Small intestine (tissue), 7 donors: ENCODE measurements around the gene OTOG. TPM values are rescaled to one million over a fixed set of nuclear protein-coding genes. Genes with fewer than 3 reads are reported as not detected.
"Not testable (repeated sequence)": the region's sequence is repeated elsewhere in the genome, so short reads cannot be mapped to it uniquely, and the experiment has no call there.

Experiments used
- DNase-seq, 2 donors: peaks; one replicate each; pipeline versions ENCODE4 v3.0.0 to v3.0.0-alpha.2; 2013
- FAIRE-seq: peaks from 2 replicates; lab custom pipeline; 2012; peaks lifted over from hg19 to GRCh38; lab: Jason Lieb, UNC
- H3K27ac ChIP-seq, 3 donors: one replicate each; pipeline ENCODE4 v1.5.1; 2013; ENCODE audit warnings: low read length in 2 of 3, mild to moderate bottlenecking in 2 of 3, control low read depth in 1 of 3, inconsistent platforms in 1 of 3, low read depth in 1 of 3, moderate library complexity in 1 of 3
- H3K27me3 ChIP-seq, 3 donors: one replicate each; pipeline ENCODE4 v1.6.1; 2013; ENCODE audit warnings: low read length in 3 of 3, inconsistent platforms in 1 of 3; ENCODE audit not compliant: control insufficient read depth in 3 of 3, insufficient read depth in 3 of 3
- H3K36me3 ChIP-seq, 3 donors: one replicate each; pipeline ENCODE4 v1.6.1; 2013; ENCODE audit warnings: low read length in 3 of 3, inconsistent platforms in 1 of 3, low read depth in 1 of 3, mild to moderate bottlenecking in 1 of 3, moderate library complexity in 1 of 3; ENCODE audit not compliant: control insufficient read depth in 3 of 3, insufficient read depth in 2 of 3
- H3K4me1 ChIP-seq, 3 donors: one replicate each; pipeline ENCODE4 v1.6.1; 2013; ENCODE audit warnings: low read length in 2 of 3, inconsistent platforms in 1 of 3, low read depth in 1 of 3, mild to moderate bottlenecking in 1 of 3, moderate library complexity in 1 of 3; ENCODE audit not compliant: control insufficient read depth in 3 of 3, insufficient read depth in 2 of 3
- H3K4me3 ChIP-seq, 3 donors: one replicate each; pipeline ENCODE4 v1.5.1; 2013; ENCODE audit warnings: low read length in 3 of 3, control low read depth in 1 of 3, inconsistent platforms in 1 of 3, low read depth in 1 of 3, mild to moderate bottlenecking in 1 of 3, moderate library complexity in 1 of 3
- H3K9me3 ChIP-seq, 2 donors: one replicate each; pipeline ENCODE4 v1.6.1; 2013; ENCODE audit warnings: low read depth in 1 of 2, low read length in 1 of 2; ENCODE audit not compliant: control insufficient read depth in 2 of 2, insufficient read depth in 1 of 2
- WGBS, 3 donors: extraction: QIAGEN DNeasy Blood & Tissue Kit; methylation state at CpG; one replicate each; pipeline ENCODE4 v1.1.7; 2013; 5-methylcytosine and 5-hydroxymethylcytosine counted together
- polyA plus RNA-seq, 4 donors: library from polyadenylated mRNA; stranded (reverse) in 3 of 4; unstranded in 1 of 4; fragments of 200-250 nt in 3 of 4; fragments of 120-200 nt in 1 of 4; gene quantifications; one replicate each; pipeline versions ENCODE4 v1.2.1 to v1.2.3, GENCODE V29; 2013
- donor health status: healthy with polysubstance abuse.
- donor health status: control.
- donor health status: control.
- donor health status: Bipolar disorder and iron deficiency.
- donor health status: healthy.

OTOG gene
- polyA plus RNA-seq, 4 donors: 0.04 TPM; not detected in 2

GRCh38 chr11:17612221-17613188, 65.4 kb downstream of the OTOG start:
- Histone ChIP-seq H3K27me3 (no peaks in the 10 kb centered on the region), H3K27ac (no peak overlapping the region), H3K4me1 (no peaks in the 10 kb centered on the region), H3K4me3 (no peak overlapping the region), H3K9me3 (no peaks in the 10 kb centered on the region), H3K36me3 (no peaks in the 10 kb centered on the region)
- no peak for DNase-seq
- FAIRE-seq: no peak
- 75 to 81% (median 78%) methylated on average over 18 of the region's 18 CpGs for WGBS, 3 donors

- H3K4me1 ChIP-seq: no peaks in the 10 kb centered on the region
- no peak overlapping the region for H3K27ac ChIP-seq
- DNase-seq (no peak), FAIRE-seq (no peak)
- H3K9me3 ChIP-seq: no peaks in the 10 kb centered on the region
- no peak overlapping the region for H3K4me3 ChIP-seq
- 70 to 83% (median 79%) methylated on average over 5 of the region's 5 CpGs for WGBS, 3 donors
- H3K36me3 ChIP-seq: no peaks in the 10 kb centered on the region
- H3K27me3 ChIP-seq: no peaks in the 10 kb centered on the region
Observed at GRCh38 chr11:17613428-17613962, 66.4 kb downstream of the OTOG start.

- no peak for FAIRE-seq
Observed at GRCh38 chr11:17613983-17614382, 66.9 kb downstream of the OTOG start.

DNA sequence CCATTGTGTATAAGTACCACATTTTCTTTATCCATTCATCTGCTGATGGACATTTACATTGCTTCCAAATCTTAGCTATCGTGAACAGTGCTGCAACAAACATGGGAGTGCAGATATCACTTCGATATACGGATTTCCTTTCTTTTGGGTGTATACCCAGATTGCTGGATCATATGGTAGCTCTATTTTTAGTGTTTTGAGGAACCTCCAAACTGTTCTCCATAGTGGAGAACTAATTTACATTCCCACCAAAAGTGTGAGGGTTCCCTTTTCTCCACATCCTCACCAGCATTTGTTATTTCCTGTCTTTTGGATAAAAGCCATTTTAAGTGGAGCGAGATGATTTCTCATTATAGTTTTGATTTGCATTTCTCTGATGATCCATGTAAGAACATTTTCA, 75.7 kb downstream of the OTOG start:
- H3K4me1 ChIP-seq, H3K9me3 ChIP-seq, H3K4me3 ChIP-seq, FAIRE-seq, DNase-seq, H3K27me3 ChIP-seq, H3K36me3 ChIP-seq, H3K27ac ChIP-seq: not testable (repeated sequence)
- 86 to 94% (median 93%) methylated on average over 4 of the region's 4 CpGs for WGBS, 3 donors

More at GRCh38 chr11:17613983-17614382, 66.9 kb downstream of the OTOG start:
- H3K27me3 ChIP-seq: no peaks in the 10 kb centered on the region
- H3K4me1 ChIP-seq: no peaks in the 10 kb centered on the region
- WGBS, 3 donors: 86 to 90% (median 87%) methylated on average over 5 of the region's 5 CpGs
- H3K4me3 ChIP-seq: no peak overlapping the region
- peaks cover under 1 to 2% of the 10 kb centered on the region in 2 donors for H3K9me3 ChIP-seq
- DNase-seq: no peak
- no peak overlapping the region for H3K27ac ChIP-seq
- no peaks in the 10 kb centered on the region for H3K36me3 ChIP-seq

DNA sequence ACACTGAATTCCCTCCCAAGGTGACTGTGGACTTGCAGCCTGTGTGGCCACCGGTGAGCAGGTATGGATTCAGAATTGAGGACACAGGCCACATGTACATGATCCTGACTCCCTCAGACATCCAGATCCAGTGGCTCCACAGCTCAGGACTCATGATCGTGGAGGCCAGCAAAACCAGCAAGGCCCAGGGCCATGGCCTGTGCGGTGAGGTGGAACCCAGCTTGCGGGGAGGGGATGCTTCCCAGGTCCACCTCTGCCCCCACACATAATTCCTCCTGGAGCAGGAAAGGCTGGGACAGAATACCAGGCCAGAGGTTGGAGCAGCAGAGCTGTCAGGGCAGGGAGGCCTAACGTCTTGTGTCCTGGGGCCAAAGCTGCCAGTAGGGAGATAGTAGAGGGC, 82.1 kb downstream of the OTOG start:
- Histone ChIP-seq H3K36me3 (no peaks in the 10 kb centered on the region), H3K4me3 (no peak overlapping the region), H3K4me1 (no peaks in the 10 kb centered on the region), H3K27ac (no peak overlapping the region), H3K27me3 (peaks cover 0 to 3% (median 0%) of the 10 kb centered on the region in 3 donors), H3K9me3 (no peaks in the 10 kb centered on the region)
- FAIRE-seq (no peak), DNase-seq (no peak)
- 76 to 82% (median 81%) methylated on average over 5 of the region's 5 CpGs for WGBS, 3 donors

GRCh38 chr11:17630936-17631335, 83.9 kb downstream of the OTOG start:
- FAIRE-seq (no peak), DNase-seq (no peak)
- Histone ChIP-seq H3K27me3 (peaks cover 0 to 3% (median 0%) of the 10 kb centered on the region in 3 donors), H3K36me3 (no peaks in the 10 kb centered on the region), H3K9me3 (no peaks in the 10 kb centered on the region), H3K4me3 (no peak overlapping the region), H3K27ac (no peak overlapping the region), H3K4me1 (no peaks in the 10 kb centered on the region)
- 70 to 80% (median 75%) methylated on average over 2 of the region's 2 CpGs for WGBS, 3 donors

DNA sequence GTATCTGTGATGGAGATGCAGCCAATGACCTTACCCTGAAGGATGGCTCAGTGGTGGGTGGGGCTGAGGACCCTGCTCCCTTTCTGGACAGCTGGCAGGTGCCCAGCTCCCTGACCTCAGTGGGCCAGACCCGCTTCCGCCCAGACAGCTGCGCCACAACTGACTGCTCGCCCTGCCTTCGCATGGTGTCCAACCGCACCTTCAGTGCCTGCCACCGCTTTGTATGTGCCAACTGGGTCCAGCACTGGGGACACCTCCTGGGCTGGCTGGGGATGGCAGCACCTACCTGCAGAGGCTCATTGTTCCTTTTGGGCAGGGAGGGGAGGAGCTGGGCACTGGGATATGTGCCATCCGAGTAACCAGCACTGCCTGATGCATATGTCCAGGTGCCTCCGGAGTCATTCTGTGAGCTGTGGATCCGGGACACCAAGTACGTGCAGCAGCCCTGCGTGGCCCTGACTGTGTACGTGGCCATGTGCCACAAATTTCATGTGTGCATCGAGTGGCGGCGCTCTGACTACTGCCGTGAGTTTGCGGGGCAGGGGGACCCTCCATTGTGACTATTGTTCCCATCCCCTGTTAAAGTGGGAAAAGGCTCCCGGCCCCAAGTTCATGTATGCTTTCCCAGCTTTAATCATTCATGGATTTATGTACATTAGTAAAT, 84.8 kb downstream of the OTOG start:
- Histone ChIP-seq H3K4me1 (no peaks in the 10 kb centered on the region), H3K27ac (no peak overlapping the region), H3K4me3 (no peak overlapping the region), H3K27me3 (no peaks in the 10 kb centered on the region), H3K9me3 (no peaks in the 10 kb centered on the region), H3K36me3 (no peaks in the 10 kb centered on the region)
- WGBS, 3 donors: 91 to 93% (median 91%) methylated on average over 19 of the region's 19 CpGs
- DNase-seq (no peak), FAIRE-seq (no peak)

DNA sequence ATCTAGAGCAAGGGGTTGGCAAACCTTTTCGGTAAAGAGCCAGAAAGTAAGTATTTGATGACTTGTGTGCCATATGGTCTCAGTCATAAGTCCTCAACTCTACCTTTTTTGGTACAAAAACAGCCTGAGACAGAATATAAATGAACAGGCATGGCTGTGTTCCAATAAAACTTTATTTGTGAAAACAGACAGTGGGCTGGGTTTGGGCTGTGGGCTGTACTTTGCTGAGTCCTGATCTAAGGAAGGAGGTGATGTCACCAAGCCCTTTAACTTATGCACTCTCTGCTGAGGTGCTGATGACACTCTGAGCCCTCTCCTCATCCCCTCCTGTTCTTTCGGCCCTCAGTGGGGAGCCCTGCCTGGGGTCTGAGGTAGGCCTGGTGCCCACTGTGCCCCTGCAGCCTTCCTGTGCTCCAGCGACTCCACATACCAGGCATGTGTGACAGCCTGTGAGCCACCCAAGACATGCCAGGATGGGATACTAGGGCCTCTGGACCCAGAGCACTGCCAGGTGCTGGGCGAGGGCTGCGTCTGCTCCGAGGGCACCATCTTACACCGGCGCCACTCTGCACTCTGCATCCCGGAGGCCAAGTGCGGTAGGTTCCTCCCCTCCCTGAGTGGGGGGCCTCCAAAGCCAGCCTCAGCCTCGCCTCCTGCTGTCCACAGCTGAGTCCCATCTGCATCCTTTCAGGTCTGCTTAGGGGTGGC, 86.4 kb downstream of the OTOG start:
- no peak for DNase-seq
- H3K9me3 ChIP-seq: no peaks in the 10 kb centered on the region
- H3K4me1 ChIP-seq: no peaks in the 10 kb centered on the region
- no peak for FAIRE-seq
- H3K27me3 ChIP-seq: no peaks in the 10 kb centered on the region
- no peak overlapping the region for H3K4me3 ChIP-seq
- H3K36me3 ChIP-seq: no peaks in the 10 kb centered on the region
- H3K27ac ChIP-seq: no peak overlapping the region
- WGBS, 3 donors: 88 to 91% (median 90%) methylated on average over 11 of the region's 11 CpGs
